Endothelial cell (in vitro differentiated cells): ENCODE data around the gene PTPRD. TPM values are rescaled to one million over a fixed set of nuclear protein-coding genes. Genes with fewer than 3 reads are reported as not detected.

ENCODE experiments used
- DNase-seq: peaks from one replicate; pipeline ENCODE4 v3.0.0; 2021; ENCODE audit warnings: low spot score
- H3K27ac Mint-ChIP-seq: one replicate; pipeline ENCODE4 v1.8.0; 2021; ENCODE audit warnings: mixed read lengths, inconsistent platforms; ENCODE audit not compliant: unreplicated experiment
- H3K27me3 Mint-ChIP-seq: one replicate; pipeline ENCODE4 v1.8.0; 2021; ENCODE audit warnings: mild to moderate bottlenecking, moderate library complexity, mixed read lengths, inconsistent platforms; ENCODE audit not compliant: unreplicated experiment
- H3K36me3 Mint-ChIP-seq: one replicate; pipeline ENCODE4 v1.8.0; 2021; ENCODE audit warnings: mild to moderate bottlenecking, low read depth, mixed read lengths, inconsistent platforms; ENCODE audit not compliant: unreplicated experiment
- H3K4me1 Mint-ChIP-seq: one replicate; pipeline ENCODE4 v1.8.0; 2021; ENCODE audit warnings: mild to moderate bottlenecking, mixed read lengths, inconsistent platforms; ENCODE audit not compliant: unreplicated experiment
- H3K4me3 Mint-ChIP-seq: one replicate; pipeline ENCODE4 v1.8.0; 2021; ENCODE audit warnings: mild to moderate bottlenecking, mixed read lengths, inconsistent platforms; ENCODE audit not compliant: unreplicated experiment
- H3K9me3 Mint-ChIP-seq: one replicate; pipeline ENCODE4 v1.8.0; 2021; ENCODE audit warnings: mixed read lengths, inconsistent platforms; ENCODE audit not compliant: unreplicated experiment
- CTCF ChIP-seq: fragments of 200-600 bp; sonication (generic); IDR thresholded peaks from one replicate; pipeline ENCODE4 v1.5.0; 2021; ENCODE audit warnings: antibody characterized with exemption; ENCODE audit not compliant: unreplicated experiment
- total RNA-seq: library from RNA; stranded (reverse); fragmentation: NEBNext Ultra II Directional; extraction: Animal tissue kit (Norgen Biotek cat#: 25700); gene quantifications from one replicate; pipeline ENCODE4 v1.2.1, GENCODE V29; 2021; ENCODE audit not compliant: unreplicated experiment

The PTPRD gene
- total RNA-seq, 1 donor from 2014 or later: 47.8 TPM

GRCh38 chr9:8391566-8391965, 2221.2 kb downstream of the PTPRD start:
- H3K9me3 Mint-ChIP-seq: no peaks in the 10 kb centered on the region
- H3K4me3 Mint-ChIP-seq: no peak overlapping the region
- no peak for TF ChIP-seq CTCF
- H3K27ac Mint-ChIP-seq: no peak overlapping the region
- no peaks in the 10 kb centered on the region for H3K36me3 Mint-ChIP-seq
- peaks cover 4% of the 10 kb centered on the region for H3K4me1 Mint-ChIP-seq
- peaks cover 2% of the 10 kb centered on the region for H3K27me3 Mint-ChIP-seq
- no peak for DNase-seq

- Mint-ChIP-seq H3K27ac (no peak overlapping the region), H3K9me3 (no peaks in the 10 kb centered on the region), H3K4me3 (no peak overlapping the region), H3K36me3 (no peaks in the 10 kb centered on the region), H3K4me1 (peaks cover 4% of the 10 kb centered on the region), H3K27me3 (peaks cover 2% of the 10 kb centered on the region)
- DNase-seq: no peak
- TF ChIP-seq CTCF: no peak
These were observed 2221.7 kb downstream of the PTPRD start for GRCh38 chr9:8391132-8391531.

- DNase-seq: no peak
- no peaks in the 10 kb centered on the region for H3K36me3 Mint-ChIP-seq
- H3K4me3 Mint-ChIP-seq: no peak overlapping the region
- H3K4me1 Mint-ChIP-seq: peaks cover 4% of the 10 kb centered on the region
- no peak for TF ChIP-seq CTCF
- no peaks in the 10 kb centered on the region for H3K9me3 Mint-ChIP-seq
- H3K27ac Mint-ChIP-seq: no peak overlapping the region
- H3K27me3 Mint-ChIP-seq: peaks cover 2% of the 10 kb centered on the region
These were observed 2222.2 kb downstream of the PTPRD start for GRCh38 chr9:8390571-8390970.

- Mint-ChIP-seq H3K9me3 (no peaks in the 10 kb centered on the region), H3K27ac (no peak overlapping the region), H3K4me3 (no peak overlapping the region), H3K27me3 (peaks cover 2% of the 10 kb centered on the region), H3K36me3 (no peaks in the 10 kb centered on the region), H3K4me1 (peaks cover 4% of the 10 kb centered on the region)
- no peak for DNase-seq
- TF ChIP-seq CTCF: no peak
These were observed 2223.3 kb downstream of the PTPRD start for GRCh38 chr9:8389531-8389930.

- Mint-ChIP-seq H3K27me3 (no peaks in the 10 kb centered on the region), H3K27ac (no peak overlapping the region), H3K9me3 (no peaks in the 10 kb centered on the region), H3K4me1 (peaks cover 4% of the 10 kb centered on the region), H3K4me3 (no peak overlapping the region), H3K36me3 (no peaks in the 10 kb centered on the region)
- no peak for DNase-seq
- TF ChIP-seq CTCF: no peak
These were observed 2224.7 kb downstream of the PTPRD start for GRCh38 chr9:8388132-8388531.
